Vagina (tissue), 2 donors: Measurements from ENCODE around the gene ZNF697.
A peak's percentile ranks its signal among the peaks of the same experiment; 100 is the strongest.

Source experiments
- POLR2A ChIP-seq, 2 donors: fragments of 450-650 bp; IDR thresholded peaks; one replicate each; pipeline ENCODE4 v1.6.1; 2017; ENCODE audit warnings: antibody characterized with exemption in 2 of 2, mild to moderate bottlenecking in 2 of 2, moderate library complexity in 2 of 2
- POLR2AphosphoS5 ChIP-seq, 2 donors: sonication (generic); formaldehyde crosslinking; IDR thresholded peaks; one replicate each; pipeline ENCODE4 v1.9.0; 2017; ENCODE audit warnings: antibody characterized with exemption in 2 of 2, mild to moderate bottlenecking in 2 of 2, low read depth in 1 of 2; ENCODE audit not compliant: insufficient read depth in 1 of 2
- TF ChIP-seq, protein P1 (sequence below), 3 experiments: fragments of 450-650 bp in 2 of 3; fragments of 200-600 bp in 1 of 3; sonication (generic) in 1 of 3; IDR thresholded peaks; one replicate each; pipeline ENCODE4 v1.5.1; 2017 to 2019; ENCODE audit warnings: antibody characterized with exemption in 3 of 3, mild to moderate bottlenecking in 2 of 3, moderate library complexity in 2 of 3

- TF ChIP-seq POLR2A (IDR thresholded peaks at IDR 0.05) (no peak), POLR2AphosphoS5 (IDR thresholded peaks at IDR 0.05; ENCODE audit: insufficient read depth in 1 of 2, low read depth in 1 of 2) (peak in 1 of 2 donors; percentile 58)
- TF ChIP-seq, protein P1, sequence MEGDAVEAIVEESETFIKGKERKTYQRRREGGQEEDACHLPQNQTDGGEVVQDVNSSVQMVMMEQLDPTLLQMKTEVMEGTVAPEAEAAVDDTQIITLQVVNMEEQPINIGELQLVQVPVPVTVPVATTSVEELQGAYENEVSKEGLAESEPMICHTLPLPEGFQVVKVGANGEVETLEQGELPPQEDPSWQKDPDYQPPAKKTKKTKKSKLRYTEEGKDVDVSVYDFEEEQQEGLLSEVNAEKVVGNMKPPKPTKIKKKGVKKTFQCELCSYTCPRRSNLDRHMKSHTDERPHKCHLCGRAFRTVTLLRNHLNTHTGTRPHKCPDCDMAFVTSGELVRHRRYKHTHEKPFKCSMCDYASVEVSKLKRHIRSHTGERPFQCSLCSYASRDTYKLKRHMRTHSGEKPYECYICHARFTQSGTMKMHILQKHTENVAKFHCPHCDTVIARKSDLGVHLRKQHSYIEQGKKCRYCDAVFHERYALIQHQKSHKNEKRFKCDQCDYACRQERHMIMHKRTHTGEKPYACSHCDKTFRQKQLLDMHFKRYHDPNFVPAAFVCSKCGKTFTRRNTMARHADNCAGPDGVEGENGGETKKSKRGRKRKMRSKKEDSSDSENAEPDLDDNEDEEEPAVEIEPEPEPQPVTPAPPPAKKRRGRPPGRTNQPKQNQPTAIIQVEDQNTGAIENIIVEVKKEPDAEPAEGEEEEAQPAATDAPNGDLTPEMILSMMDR (IDR thresholded peaks at IDR 0.05): no peak
These were observed 16.5 kb downstream of the ZNF697 start for GRCh38 chr1:119631433-119632102.
